Measurements from ENCODE around the gene PCDH15.

- TF ChIP-seq, protein P1, sequence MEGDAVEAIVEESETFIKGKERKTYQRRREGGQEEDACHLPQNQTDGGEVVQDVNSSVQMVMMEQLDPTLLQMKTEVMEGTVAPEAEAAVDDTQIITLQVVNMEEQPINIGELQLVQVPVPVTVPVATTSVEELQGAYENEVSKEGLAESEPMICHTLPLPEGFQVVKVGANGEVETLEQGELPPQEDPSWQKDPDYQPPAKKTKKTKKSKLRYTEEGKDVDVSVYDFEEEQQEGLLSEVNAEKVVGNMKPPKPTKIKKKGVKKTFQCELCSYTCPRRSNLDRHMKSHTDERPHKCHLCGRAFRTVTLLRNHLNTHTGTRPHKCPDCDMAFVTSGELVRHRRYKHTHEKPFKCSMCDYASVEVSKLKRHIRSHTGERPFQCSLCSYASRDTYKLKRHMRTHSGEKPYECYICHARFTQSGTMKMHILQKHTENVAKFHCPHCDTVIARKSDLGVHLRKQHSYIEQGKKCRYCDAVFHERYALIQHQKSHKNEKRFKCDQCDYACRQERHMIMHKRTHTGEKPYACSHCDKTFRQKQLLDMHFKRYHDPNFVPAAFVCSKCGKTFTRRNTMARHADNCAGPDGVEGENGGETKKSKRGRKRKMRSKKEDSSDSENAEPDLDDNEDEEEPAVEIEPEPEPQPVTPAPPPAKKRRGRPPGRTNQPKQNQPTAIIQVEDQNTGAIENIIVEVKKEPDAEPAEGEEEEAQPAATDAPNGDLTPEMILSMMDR (IDR thresholded peaks at IDR 0.05): no peak
- no peak for TF ChIP-seq EP300 (IDR thresholded peaks at IDR 0.05)
These were observed 663.6 kb downstream of the PCDH15 start for GRCh38 chr10:54137396-54137795.
